GM21381 (cell line): ENCODE results near the gene INO80.

Experiments used
- ATAC-seq: cut with Tn5 transposase; IDR thresholded peaks from one replicate; pipeline ENCODE4 v1.9.1; 2021; ENCODE audit warnings: mild to moderate bottlenecking, moderate library complexity; ENCODE audit not compliant: unreplicated experiment

INO80 gene

GRCh38 chr15:41001524-41002214, 114.4 kb downstream of the INO80 start:
- ATAC-seq, result no peak

DNA sequence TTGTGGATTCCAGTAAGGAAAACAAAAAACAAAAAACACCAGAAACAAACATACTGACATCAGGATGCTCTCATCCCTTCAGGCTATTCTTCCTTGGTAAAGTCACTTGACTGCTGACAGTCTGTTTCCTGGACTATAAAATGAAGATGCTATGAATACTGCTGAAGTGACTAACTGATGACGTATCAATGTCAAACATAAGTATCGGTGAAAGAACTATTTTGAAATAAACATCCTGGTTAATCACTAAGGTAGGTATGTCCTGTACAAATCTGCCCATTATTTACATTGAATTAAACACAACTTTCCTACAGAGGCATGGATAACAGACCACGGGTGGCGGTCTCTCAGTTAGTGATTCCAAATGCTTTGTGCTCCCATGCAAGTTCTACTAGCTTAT, 116.9 kb downstream of the INO80 start:
- no peak for ATAC-seq

- no peak for ATAC-seq
Measured at GRCh38 chr15:40995656-40996055, 120.4 kb downstream of the INO80 start.

DNA sequence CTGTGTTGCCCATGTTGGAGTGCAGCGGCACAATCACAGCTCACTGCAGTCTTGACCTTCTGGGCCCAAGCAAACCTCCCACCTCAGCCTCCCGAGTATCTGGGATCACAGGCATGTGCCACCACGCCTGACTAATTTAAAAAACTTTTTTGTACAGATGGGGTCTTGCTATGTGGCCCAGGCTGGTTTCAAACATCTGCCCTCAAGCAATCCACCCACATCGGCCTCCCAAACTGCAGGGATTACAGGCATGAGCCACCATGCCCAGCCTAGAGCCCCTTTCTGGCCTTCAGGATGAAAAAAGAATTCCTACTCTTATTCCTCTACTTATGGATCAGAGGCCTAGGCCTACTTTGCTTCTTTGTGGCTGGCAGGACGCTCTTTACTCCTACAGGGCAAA, 123.3 kb downstream of the INO80 start:
- ATAC-seq, result no peak

- ATAC-seq, result no peak
Measured at GRCh38 chr15:40992241-40992741, 123.8 kb downstream of the INO80 start.

GRCh38 chr15:40991355-40991754, 124.7 kb downstream of the INO80 start:
- no peak for ATAC-seq

GRCh38 chr15:40990789-40991188, 125.3 kb downstream of the INO80 start:
- ATAC-seq, result no peak

GRCh38 chr15:40990080-40990479, 126.0 kb downstream of the INO80 start:
- ATAC-seq, result no peak

DNA sequence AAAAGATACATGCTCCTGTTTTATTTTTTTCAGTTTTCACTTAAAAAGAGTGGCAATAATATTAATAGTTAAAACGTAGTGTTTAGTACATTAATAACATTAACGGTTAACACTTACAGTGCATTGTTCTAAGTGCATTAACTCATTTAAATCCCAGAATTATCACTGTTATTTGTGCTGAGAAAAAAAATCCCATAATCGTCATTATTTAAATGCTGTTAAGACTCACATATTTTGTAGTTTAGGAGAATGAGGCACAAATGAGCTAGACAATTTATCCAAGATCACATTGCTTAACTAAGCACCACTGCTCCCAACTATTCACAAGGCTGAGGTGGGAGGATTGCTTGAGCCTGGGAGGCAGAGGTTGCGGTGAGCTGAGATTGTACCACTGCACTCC, 127.9 kb downstream of the INO80 start:
- ATAC-seq, result no peak

DNA sequence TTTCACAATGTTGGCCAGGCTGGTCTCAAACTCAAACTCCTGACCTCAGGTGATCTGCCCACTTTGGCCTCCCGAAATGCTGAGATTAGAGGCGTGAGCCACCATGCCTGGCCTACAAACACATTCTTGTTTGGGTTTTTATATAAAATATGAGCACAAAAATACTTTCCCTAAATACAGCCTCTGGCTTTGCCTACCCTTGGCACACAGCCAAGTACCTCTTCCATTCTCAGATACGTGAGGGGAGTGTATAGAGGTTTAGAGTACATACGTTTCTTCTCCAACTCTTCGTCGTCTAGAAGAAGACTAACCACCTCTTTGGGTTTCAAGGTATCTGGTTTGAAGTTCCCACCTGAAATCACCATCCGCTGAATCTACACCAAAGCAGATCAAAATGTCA, 129.3 kb downstream of the INO80 start:
- ATAC-seq, result no peak

DNA sequence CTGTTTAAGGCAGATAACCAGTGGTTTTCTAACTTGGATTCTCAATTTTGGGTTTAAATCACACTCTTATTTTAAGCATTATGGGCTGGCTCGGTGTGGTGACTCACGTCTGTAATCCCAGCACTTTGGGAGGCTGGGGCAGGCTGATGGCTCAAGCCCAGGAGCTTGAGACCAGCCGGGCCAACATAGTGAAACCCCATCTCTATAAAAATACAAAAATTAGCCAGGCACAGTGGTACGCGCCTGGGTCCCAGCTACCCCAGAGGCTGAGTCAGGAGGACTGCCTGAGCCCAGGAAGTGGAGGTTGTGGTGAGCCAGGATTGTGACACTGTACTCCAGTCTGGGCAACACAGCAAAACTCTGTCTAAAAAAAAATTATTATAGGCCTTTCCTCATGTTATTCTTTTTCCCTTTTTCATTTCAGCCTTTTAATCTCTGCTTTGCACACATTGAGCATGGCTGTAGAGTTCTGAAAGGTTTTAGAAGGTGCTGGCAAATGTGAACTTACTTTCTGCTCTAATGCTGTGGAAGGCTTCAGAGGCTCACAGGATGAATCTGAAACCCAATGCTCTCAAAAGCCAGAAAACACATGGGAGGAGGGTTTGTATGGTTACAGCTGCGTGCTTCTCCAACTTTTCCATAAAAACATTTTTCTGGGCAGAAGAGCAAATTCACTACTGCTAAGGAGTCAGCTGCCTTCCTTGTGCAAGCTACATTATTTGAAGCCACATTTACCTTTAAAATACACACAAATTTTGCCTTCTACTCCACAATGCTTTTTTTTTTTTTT, 130.3 kb downstream of the INO80 start:
- ATAC-seq, result no peak

DNA sequence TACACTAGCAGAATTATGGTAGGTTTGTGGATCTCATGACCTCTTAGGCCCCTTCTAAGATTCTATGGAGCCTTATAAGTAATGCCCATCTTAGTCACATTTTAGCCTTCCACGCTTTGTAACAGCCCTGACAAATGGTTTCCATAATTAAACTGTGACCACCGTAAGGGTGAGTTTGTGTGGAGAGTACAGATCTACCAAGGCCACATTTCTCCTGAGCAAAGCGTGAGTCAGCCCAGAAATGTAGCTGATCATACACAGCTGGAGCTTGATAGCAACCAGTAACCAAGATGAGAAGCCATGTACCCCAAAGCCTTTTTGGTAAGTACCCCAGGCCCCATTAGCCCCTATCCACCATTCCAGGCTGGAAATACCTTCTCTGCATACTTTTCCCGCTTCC, 131.1 kb downstream of the INO80 start:
- no peak for ATAC-seq

- no peak for ATAC-seq
Measured at GRCh38 chr15:40984406-40984805, 131.7 kb downstream of the INO80 start.

DNA sequence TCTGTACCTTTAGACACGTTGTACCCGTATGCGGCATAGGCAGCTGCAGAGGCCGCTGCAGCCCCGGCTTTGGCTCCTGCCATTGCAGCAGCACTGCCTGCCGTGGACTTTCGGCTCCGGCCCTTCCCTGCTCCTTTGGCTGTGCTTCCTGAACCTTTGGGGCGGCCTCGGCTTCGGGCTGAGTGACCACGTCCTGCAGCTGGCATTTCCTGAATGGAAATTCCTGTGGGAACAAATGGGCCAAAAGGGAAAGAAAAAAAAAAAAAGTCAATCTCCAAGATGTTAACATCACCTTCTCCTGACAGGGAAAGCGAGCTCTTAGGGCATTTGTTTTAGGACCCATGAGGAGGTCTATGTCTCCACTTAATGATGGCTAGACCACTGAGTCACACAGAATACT, 133.2 kb downstream of the INO80 start:
- ATAC-seq, result no peak

GRCh38 chr15:40981186-40981585, 134.9 kb downstream of the INO80 start:
- no peak for ATAC-seq

GRCh38 chr15:40978562-40978961, 137.5 kb downstream of the INO80 start:
- ATAC-seq, result no peak

DNA sequence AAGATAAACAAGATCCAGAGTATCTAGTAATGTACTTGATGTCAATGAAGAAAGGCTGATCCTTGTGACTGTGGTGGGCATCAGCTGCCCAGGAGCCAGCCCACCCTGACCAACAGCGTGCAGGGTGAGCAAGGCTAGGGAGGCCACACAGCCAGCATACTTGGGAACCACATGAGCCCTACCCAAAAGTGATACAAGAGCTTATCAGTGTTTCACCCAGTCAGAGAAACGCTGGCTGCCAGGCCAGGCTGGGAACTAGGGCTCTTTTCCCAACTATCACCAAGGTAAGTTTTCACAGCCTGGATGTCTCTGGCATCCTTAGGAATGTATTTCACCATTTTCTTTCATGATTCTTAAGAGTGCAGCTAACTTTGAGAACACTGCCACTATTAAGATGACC, 137.9 kb downstream of the INO80 start:
- ATAC-seq, result no peak

DNA sequence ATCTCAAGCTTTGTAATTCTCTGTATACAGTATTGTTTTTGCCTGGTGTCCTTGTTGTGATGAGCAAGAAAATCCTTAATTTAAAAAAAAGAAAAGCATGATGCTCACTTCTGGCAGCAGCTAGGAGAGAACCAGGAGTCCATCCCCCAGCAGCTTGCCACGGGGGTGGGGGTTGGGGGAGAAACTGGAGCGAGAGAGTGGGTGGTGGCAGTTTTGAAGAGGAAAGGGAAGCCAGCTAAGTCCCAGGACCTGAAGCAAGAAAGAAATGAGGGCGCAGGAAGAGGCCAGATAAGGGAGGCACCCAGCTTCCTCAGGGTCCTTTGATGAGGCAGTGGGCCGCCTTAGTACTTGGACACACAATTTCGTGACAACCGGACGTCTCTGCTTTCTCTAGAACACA, 139.3 kb downstream of the INO80 start:
- ATAC-seq, result no peak

- ATAC-seq, result no peak
Measured at GRCh38 chr15:40974879-40975278, 141.2 kb downstream of the INO80 start.

- ATAC-seq, result no peak
Measured at GRCh38 chr15:40969363-40969762, 146.7 kb downstream of the INO80 start.

DNA sequence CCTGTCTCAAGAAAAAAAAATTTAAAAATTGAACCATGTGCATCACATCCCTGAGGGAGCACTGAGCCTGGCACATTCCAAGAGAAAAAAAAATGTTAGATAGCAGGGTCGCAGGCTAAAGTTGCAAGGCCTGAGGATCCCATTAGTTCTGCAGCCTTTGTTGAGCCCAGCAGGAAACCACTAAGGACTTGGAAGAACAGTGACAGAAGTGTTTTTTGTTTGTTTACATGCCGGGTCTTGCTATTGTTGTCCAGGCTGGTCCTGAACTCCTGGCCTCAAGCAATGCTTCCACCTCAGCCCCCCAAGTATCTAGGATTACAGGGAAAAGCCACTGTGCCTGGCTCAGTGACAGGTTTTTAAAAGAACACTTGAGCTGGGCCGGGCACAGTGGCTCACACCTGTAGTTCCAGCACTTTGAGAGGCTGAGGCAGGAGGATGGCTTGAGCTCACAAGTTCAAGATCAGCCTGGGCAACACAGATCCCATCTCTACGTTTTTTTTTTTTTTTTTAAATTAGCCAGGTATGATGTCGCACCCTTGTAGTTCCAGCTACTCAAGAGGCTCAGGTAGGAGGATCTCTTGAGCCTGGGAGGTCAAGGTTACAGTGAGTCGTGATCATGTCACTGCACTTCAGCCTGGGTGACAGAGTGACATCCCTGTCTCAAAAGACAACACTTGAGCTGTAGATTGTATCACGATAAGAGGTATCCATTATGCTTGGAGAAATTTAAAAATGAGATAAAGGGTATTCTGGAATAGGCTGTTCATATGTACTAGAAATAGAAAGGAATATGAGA, 147.6 kb downstream of the INO80 start:
- ATAC-seq, result no peak

GRCh38 chr15:40964634-40965033, 151.4 kb downstream of the INO80 start:
- no peak for ATAC-seq
